Brain microvascular endothelial cell (primary cell): ENCODE data around the gene CNPY3.

ENCODE experiments used
- DNase-seq: peaks from one replicate; pipeline ENCODE4 v3.0.0-alpha.2; 2020
- H3K27ac ChIP-seq: fragments of 250-450 bp; sonication (Bioruptor Pico); 2 replicates; pipeline ENCODE4 v1.5.1; 2020; ENCODE audit warnings: mild to moderate bottlenecking, moderate library complexity
- H3K27me3 ChIP-seq: fragments of 250-450 bp; sonication (Bioruptor Pico); replicated peaks from 2 replicates; pipeline ENCODE4 v1.5.1; 2020; ENCODE audit warnings: mild to moderate bottlenecking
- H3K36me3 ChIP-seq: fragments of 250-450 bp; sonication (Bioruptor Pico); replicated peaks from 2 replicates; pipeline ENCODE4 v1.5.1; 2020; ENCODE audit warnings: mild to moderate bottlenecking
- H3K4me3 ChIP-seq: 2 replicates; pipeline ENCODE4 v1.5.1; 2011; ENCODE audit warnings: low read depth, mild to moderate bottlenecking, control low read depth, low read length, moderate library complexity
- CTCF ChIP-seq: IDR thresholded peaks from 2 replicates; pipeline ENCODE4 v1.5.1; 2011; ENCODE audit warnings: low read depth, mild to moderate bottlenecking, moderate library complexity, low read length, control low read depth, inconsistent platforms; ENCODE audit errors: missing control alignments
- in situ Hi-C: cut with HindIII; loops from 2 replicates; pipeline ENCODE4 v1.10.0; 2017; ENCODE audit warnings: low sequenced_read_pairs, low pct_ligation_motif_present

The CNPY3 gene

GRCh38 chr6:42916288-42916687, 13.0 kb upstream of the CNPY3 start:
- no peak for DNase-seq
- H3K4me3 ChIP-seq = no peak overlapping the region
- in situ Hi-C loops = no loop called here
- H3K36me3 ChIP-seq = no peaks in the 10 kb centered on the region
- H3K27ac ChIP-seq = no peak overlapping the region
- H3K27me3 ChIP-seq = no peaks in the 10 kb centered on the region
- no peak for TF ChIP-seq CTCF

GRCh38 chr6:42921801-42922200, 7.5 kb upstream of the CNPY3 start:
- in situ Hi-C loops = no loop called here
- TF ChIP-seq CTCF = no peak
- Histone ChIP-seq H3K36me3 (no peaks in the 10 kb centered on the region), H3K4me3 (no peak overlapping the region), H3K27me3 (no peaks in the 10 kb centered on the region), H3K27ac (no peak overlapping the region)
- no peak for DNase-seq

- Histone ChIP-seq H3K27ac (no peak overlapping the region), H3K27me3 (no peaks in the 10 kb centered on the region), H3K36me3 (no peaks in the 10 kb centered on the region), H3K4me3 (no peak overlapping the region)
- DNase-seq = no peak
- in situ Hi-C loops = no loop called here
- no peak for TF ChIP-seq CTCF
These were observed 5.6 kb upstream of the CNPY3 start for GRCh38 chr6:42923666-42924065.

GRCh38 chr6:42925248-42925857, 3.9 kb upstream of the CNPY3 start:
- Histone ChIP-seq H3K27me3 (no peaks in the 10 kb centered on the region), H3K36me3 (no peaks in the 10 kb centered on the region), H3K4me3 (no peak overlapping the region), H3K27ac (no peak overlapping the region)
- no peak for TF ChIP-seq CTCF
- in situ Hi-C loops = no loop called here
- DNase-seq = no peak

- Histone ChIP-seq H3K4me3 (peak overlapping the region; percentile 66), H3K27me3 (no peaks in the 10 kb centered on the region), H3K36me3 (peaks cover 8% of the 10 kb centered on the region), H3K27ac (peak overlapping the region; percentile 82)
- in situ Hi-C loops = no loop called here
- no peak for TF ChIP-seq CTCF
- peak; percentile 57 for DNase-seq
These were observed 611 bp downstream of the CNPY3 start for GRCh38 chr6:42929821-42930360.

- H3K36me3 ChIP-seq = peaks cover 23% of the 10 kb centered on the region
- no peak overlapping the region for H3K4me3 ChIP-seq
- H3K27ac ChIP-seq = no peak overlapping the region
- H3K27me3 ChIP-seq = no peaks in the 10 kb centered on the region
- TF ChIP-seq CTCF = no peak
- DNase-seq = no peak
- in situ Hi-C loops = no loop called here
These were observed 3.1 kb downstream of the CNPY3 start for GRCh38 chr6:42932412-42932811.
